ENCODE measurements around the gene SMO. TPM values are rescaled to one million over a fixed set of nuclear protein-coding genes. Genes with fewer than 3 reads are reported as not detected.

Gene SMO
- total RNA-seq, 6 experiments from 2014 or later = 6.4 to 21.2 (median 12.1) TPM

- WGBS (ENCODE audit: insufficient coverage, low coverage, low lambda C conversion rate, missing lambda C conversion rate) = 33% methylated on average over 4 of the region's 16 CpGs
- peak; percentile 74 to 89 (median 81) for ATAC-seq
- Histone ChIP-seq H3K4me3 (no peak overlapping the region), H3K4me1 (peaks cover 0 to 15% (median 5%) of the 10 kb centered on the region in 4 donors), H3K36me3 (peaks cover 0 to 6% (median 3%) of the 10 kb centered on the region in 4 donors), H3K9me3 (no peaks in the 10 kb centered on the region), H3K27me3 (no peaks in the 10 kb centered on the region), H3K27ac (no peak overlapping the region)
- TF ChIP-seq CTCF (IDR thresholded peaks at IDR 0.05) (peak; percentile 91 to 95 (median 92)), POLR2A (IDR thresholded peaks at IDR 0.05) (no peak)
- peak; percentile 83 to 86 (median 84) for DNase-seq
- intact Hi-C loops (cut with DNase I) = loop anchor here (5.0 to 10.0 kb wide), 2 partner anchors 48 to 84 kb away; no protein-coding TSS in a partner anchor
Observed at GRCh38 chr7:129210256-129210988, 22.0 kb downstream of the SMO start.

- no peak overlapping the region for H3K4me3 ChIP-seq
- H3K36me3 ChIP-seq = peaks cover 0 to 6% (median 3%) of the 10 kb centered on the region in 4 donors
- H3K27me3 ChIP-seq = no peaks in the 10 kb centered on the region
- peaks cover 0 to 15% (median 5%) of the 10 kb centered on the region in 4 donors for H3K4me1 ChIP-seq
- 97% methylated on average over 5 of the region's 14 CpGs for WGBS (ENCODE audit: insufficient coverage, low coverage, low lambda C conversion rate, missing lambda C conversion rate)
- ATAC-seq = no peak
- intact Hi-C loops (cut with DNase I) = loop anchor here (5.0 to 10.0 kb wide), 2 partner anchors 49 to 84 kb away; no protein-coding TSS in a partner anchor
- DNase-seq = no peak
- TF ChIP-seq POLR2A (IDR thresholded peaks at IDR 0.05) (no peak), CTCF (IDR thresholded peaks at IDR 0.05) (no peak)
- no peak overlapping the region for H3K27ac ChIP-seq
- H3K9me3 ChIP-seq = no peaks in the 10 kb centered on the region
Observed at GRCh38 chr7:129210989-129211312, 22.5 kb downstream of the SMO start.

- H3K4me3 ChIP-seq = no peak overlapping the region
- 78% methylated on average over 4 of the region's 14 CpGs for WGBS (ENCODE audit: insufficient coverage, low coverage, low lambda C conversion rate, missing lambda C conversion rate)
- H3K27me3 ChIP-seq = no peaks in the 10 kb centered on the region
- H3K4me1 ChIP-seq = peaks cover 0 to 15% (median 6%) of the 10 kb centered on the region in 4 donors
- ATAC-seq (no peak), DNase-seq (no peak)
- peaks cover 0 to 6% (median 3%) of the 10 kb centered on the region in 4 donors for H3K36me3 ChIP-seq
- no peak for TF ChIP-seq CTCF (IDR thresholded peaks at IDR 0.05)
- no peak for TF ChIP-seq POLR2A (IDR thresholded peaks at IDR 0.05)
- intact Hi-C loops (cut with DNase I) = loop anchor here (5.0 to 10.0 kb wide), 2 partner anchors 50 to 83 kb away; no protein-coding TSS in a partner anchor
- H3K9me3 ChIP-seq = no peaks in the 10 kb centered on the region
- H3K27ac ChIP-seq = no peak overlapping the region
Observed at GRCh38 chr7:129212126-129212525, 23.7 kb downstream of the SMO start.

DNA sequence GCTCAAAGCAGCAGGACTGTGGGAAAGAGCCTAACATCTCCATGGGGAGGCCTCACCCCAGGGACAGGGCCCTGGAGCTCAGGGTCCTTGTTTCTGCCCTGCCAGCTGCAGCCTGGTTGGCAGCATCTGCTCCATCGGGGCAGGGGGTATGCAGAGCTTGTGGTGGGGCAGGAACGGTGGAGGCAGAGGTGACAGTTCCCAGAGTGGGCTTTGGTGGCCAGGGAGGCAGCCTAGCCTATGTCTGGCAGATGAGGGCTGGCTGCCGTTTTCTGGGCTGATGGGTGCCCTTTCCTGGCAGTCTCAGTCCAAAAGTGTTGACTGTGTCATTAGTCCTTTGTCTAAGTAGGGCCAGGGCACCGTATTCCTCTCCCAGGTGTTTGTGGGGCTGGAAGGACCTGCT, 24.2 kb downstream of the SMO start:
- ATAC-seq (no peak), DNase-seq (no peak)
- Histone ChIP-seq H3K9me3 (no peaks in the 10 kb centered on the region), H3K36me3 (peaks cover 0 to 6% (median 3%) of the 10 kb centered on the region in 4 donors), H3K4me3 (no peak overlapping the region), H3K27ac (no peak overlapping the region), H3K27me3 (no peaks in the 10 kb centered on the region), H3K4me1 (peaks cover 0 to 17% (median 7%) of the 10 kb centered on the region in 4 donors)
- intact Hi-C loops (cut with DNase I) = loop anchor here (5.0 to 10.0 kb wide), 2 partner anchors 50 to 82 kb away; no protein-coding TSS in a partner anchor
- no CpG with 5 or more reads among the region's 4 CpGs for WGBS (ENCODE audit: insufficient coverage, low coverage, low lambda C conversion rate, missing lambda C conversion rate)
- no peak for TF ChIP-seq CTCF (IDR thresholded peaks at IDR 0.05)
- no peak for TF ChIP-seq POLR2A (IDR thresholded peaks at IDR 0.05)
